Measurements from ENCODE around the gene ARRDC5. TPM values are rescaled to one million over a fixed set of nuclear protein-coding genes. Genes with fewer than 3 reads are reported as not detected.
A peak's percentile ranks its signal among the peaks of the same experiment; 100 is the strongest.

Gene ARRDC5
- total and polyA plus RNA-seq, 2 of the 13 experiments (the other 11 are each of a cell fraction or from before 2014, with no cell fraction given), result not detected

GRCh38 chr19:4851551-4852290 lies 51.0 kb downstream of the ARRDC5 start (continued):
- TF ChIP-seq ZHX2 (IDR thresholded peaks at IDR 0.05; ENCODE audit: low read depth) (no peak), ZHX2 (CRISPR knock-in tag; IDR thresholded peaks at IDR 0.05; ENCODE audit: borderline replicate concordance) (no peak), ZNF256 (CRISPR knock-in tag; conservative IDR thresholded peaks at IDR 0.05) (no peak), HMGXB3 (CRISPR knock-in tag; IDR thresholded peaks at IDR 0.05; ENCODE audit: borderline replicate concordance) (no peak), ZNF296 (CRISPR knock-in tag; conservative IDR thresholded peaks at IDR 0.05) (no peak), CERS6 (CRISPR knock-in tag; IDR thresholded peaks at IDR 0.05) (no peak), ZNF263 (CRISPR knock-in tag; IDR thresholded peaks at IDR 0.05) (peak; percentile 55; the same call in 1 of the 2 replicates), ZBTB38 (CRISPR knock-in tag; IDR thresholded peaks at IDR 0.05) (peak; percentile 97), FOXA3 (CRISPR knock-in tag; IDR thresholded peaks at IDR 0.05) (no peak), ZNF776 (CRISPR knock-in tag; IDR thresholded peaks at IDR 0.05) (no peak), ARNTL (CRISPR knock-in tag; IDR thresholded peaks at IDR 0.05) (peak; percentile 70; the same call in 1 of the 2 replicates), ZNF605 (CRISPR knock-in tag; IDR thresholded peaks at IDR 0.05) (no peak), SKIL (CRISPR knock-in tag; IDR thresholded peaks at IDR 0.05; ENCODE audit: borderline replicate concordance) (no peak), ZNF20 (CRISPR knock-in tag; IDR thresholded peaks at IDR 0.05) (no peak), ZNF367 (CRISPR knock-in tag; IDR thresholded peaks at IDR 0.05; ENCODE audit: borderline replicate concordance) (no peak), FOXJ3 (CRISPR knock-in tag; IDR thresholded peaks at IDR 0.05; ENCODE audit: borderline replicate concordance) (no peak)
